ENCODE data around the gene TIMM17A. TPM values are rescaled to one million over a fixed set of nuclear protein-coding genes. Genes with fewer than 3 reads are reported as not detected.

TIMM17A gene
- total RNA-seq, 2 experiments from 2014 or later = 75.8 to 76.8 TPM

- H3K27ac Mint-ChIP-seq = no peak overlapping the region
- no peak overlapping the region for H3K4me3 Mint-ChIP-seq
- intact Hi-C loops (cut with micrococcal nuclease) = no loop called here
- CTCF ChIA-PET = interaction anchor here (1.4 to 2.4 kb wide), 3 partner anchors 10 to 146 kb away, joined by 4 to 9 read pairs (median 6); no protein-coding TSS in a partner anchor
- peaks cover 14% of the 10 kb centered on the region for H3K36me3 Mint-ChIP-seq (ENCODE audit: low read depth)
- peaks cover 4% of the 10 kb centered on the region for H3K4me1 Mint-ChIP-seq (ENCODE audit: low read depth)
- DNase-seq (no peak), ATAC-seq (no peak)
- TF ChIP-seq CTCF (IDR thresholded peaks at IDR 0.05) = no peak
- POLR2A ChIA-PET = interaction anchor here (1.3 kb wide), 1 partner anchor 11 kb away, joined by 3 read pairs; no protein-coding TSS in a partner anchor
- H3K9me3 Mint-ChIP-seq = no peaks in the 10 kb centered on the region
- H3K27me3 Mint-ChIP-seq = no peaks in the 10 kb centered on the region
These were observed 34.2 kb downstream of the TIMM17A start for GRCh38 chr1:201989354-201990128.

- CTCF ChIA-PET = interaction anchor here (1.4 to 2.4 kb wide), 3 partner anchors 9 to 145 kb away, joined by 4 to 9 read pairs (median 6); no protein-coding TSS in a partner anchor
- no peak for ATAC-seq
- POLR2A ChIA-PET = no interaction called here
- peaks cover 14% of the 10 kb centered on the region for H3K36me3 Mint-ChIP-seq (ENCODE audit: low read depth)
- no peak overlapping the region for H3K4me3 Mint-ChIP-seq
- peaks cover under 1% of the 10 kb centered on the region for H3K4me1 Mint-ChIP-seq (ENCODE audit: low read depth)
- DNase-seq = no peak
- H3K27ac Mint-ChIP-seq = no peak overlapping the region
- intact Hi-C loops (cut with micrococcal nuclease) = no loop called here
- no peak for TF ChIP-seq CTCF (IDR thresholded peaks at IDR 0.05)
- no peaks in the 10 kb centered on the region for H3K9me3 Mint-ChIP-seq
- no peaks in the 10 kb centered on the region for H3K27me3 Mint-ChIP-seq
These were observed 35.1 kb downstream of the TIMM17A start for GRCh38 chr1:201990427-201990826.

GRCh38 chr1:201999625-202000238, 44.4 kb downstream of the TIMM17A start:
- DNase-seq = peak; percentile 36
- Mint-ChIP-seq H3K4me3 (no peak overlapping the region), H3K27ac (no peak overlapping the region), H3K9me3 (no peaks in the 10 kb centered on the region), H3K36me3 (ENCODE audit: low read depth) (peaks cover 28% of the 10 kb centered on the region), H3K4me1 (ENCODE audit: low read depth) (no peaks in the 10 kb centered on the region), H3K27me3 (no peaks in the 10 kb centered on the region)
- CTCF ChIA-PET = interaction anchor here (0.5 to 4.4 kb wide), 54 partner anchors 9 to 487 kb away, joined by 3 to 48 read pairs (median 4); partner anchors contain the start of genes ELF3, LMOD1 and RNPEP
- ATAC-seq = peak; percentile 92
- POLR2A ChIA-PET = interaction anchor here (0.7 to 1.4 kb wide), 4 partner anchors 10 to 104 kb away, joined by 3 to 4 read pairs (median 3); no protein-coding TSS in a partner anchor
- intact Hi-C loops (cut with micrococcal nuclease) = no loop called here
- peak; percentile 75 for TF ChIP-seq CTCF (IDR thresholded peaks at IDR 0.05)

DNA sequence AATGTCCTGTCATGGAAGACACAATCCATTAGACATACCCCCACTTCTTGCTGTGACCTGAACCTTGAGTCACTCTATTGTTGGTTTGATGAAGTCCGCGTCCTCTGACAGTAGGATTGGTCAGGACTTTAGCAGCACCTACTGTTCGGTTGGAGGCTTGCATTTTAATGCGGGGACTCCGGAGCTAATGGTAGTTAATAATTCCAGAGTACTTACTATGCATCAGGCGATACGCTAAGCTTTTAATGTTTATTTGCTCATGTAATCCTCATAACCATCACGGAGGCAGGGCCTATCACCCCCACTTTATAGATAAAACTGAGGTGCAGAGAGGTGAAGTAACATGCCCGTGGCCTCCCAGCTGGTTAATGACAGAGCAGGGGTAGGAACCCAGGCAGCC, 47.2 kb downstream of the TIMM17A start:
- Mint-ChIP-seq H3K27me3 (no peaks in the 10 kb centered on the region), H3K36me3 (ENCODE audit: low read depth) (peaks cover 34% of the 10 kb centered on the region), H3K27ac (no peak overlapping the region), H3K9me3 (no peaks in the 10 kb centered on the region), H3K4me3 (no peak overlapping the region), H3K4me1 (ENCODE audit: low read depth) (no peaks in the 10 kb centered on the region)
- ATAC-seq (no peak), DNase-seq (no peak)
- ChIA-PET CTCF (interaction anchor here (0.7 to 4.4 kb wide), 2 partner anchors 106 to 133 kb away, joined by 3 to 48 read pairs; no protein-coding TSS in a partner anchor), POLR2A (no interaction called here)
- intact Hi-C loops (cut with micrococcal nuclease) = no loop called here
- no peak for TF ChIP-seq CTCF (IDR thresholded peaks at IDR 0.05)
